Left ventricle myocardium superior (tissue), 1 donor: ENCODE results near the gene SRMS. TPM values are rescaled to one million over a fixed set of nuclear protein-coding genes. Genes with fewer than 3 reads are reported as not detected.

ENCODE experiments used
- ATAC-seq: fragments of 200-7000 bp; cut with Tn5 transposase; one replicate; pipeline ENCODE4 v1.9.1; 2020; ENCODE audit warnings: mild to moderate bottlenecking, moderate library complexity
- DNase-seq: peaks from one replicate; pipeline ENCODE4 v3.0.0-alpha.2; 2020
- intact Hi-C: fragments of 100-400 bp; cut with micrococcal nuclease; formaldehyde crosslinking; loops from one replicate; pipeline ENCODE4 v1.11.0; 2022
- total RNA-seq: library from RNA; stranded (reverse); fragmentation: NEBNext Ultra II Directional; extraction: Animal tissue kit (Norgen Biotek cat#: 25700); gene quantifications from one replicate; pipeline ENCODE4 v1.2.1, GENCODE V29; 2021
- donor health status: DM: no; HTN: yes; CAD: no; lungs with severe emphysema.

The SRMS gene
- total RNA-seq, 1 donor from 2014 or later, result not detected

DNA sequence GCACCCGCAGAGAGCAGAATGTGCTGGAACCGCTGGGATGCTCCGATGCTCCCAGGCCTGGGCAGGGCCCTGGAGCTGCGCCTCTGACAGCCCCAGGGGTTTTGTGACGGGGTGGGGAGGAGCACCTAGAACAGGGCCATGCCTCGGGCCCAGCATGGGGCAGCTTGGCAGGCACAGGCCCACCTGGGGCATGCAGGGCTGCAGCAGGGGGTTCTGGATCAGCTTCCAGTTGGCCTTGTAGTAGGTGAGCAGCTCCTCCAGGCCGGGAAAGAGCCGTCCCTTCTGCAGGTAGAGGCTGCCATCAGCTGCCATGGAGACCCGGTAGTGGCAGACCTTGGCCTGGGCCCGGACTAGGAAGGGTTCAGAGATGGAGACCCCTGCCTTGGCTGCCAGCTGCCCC lies 4.4 kb downstream of the SRMS start:
- no peak for DNase-seq
- ATAC-seq, result no peak
- intact Hi-C loops, result no loop called here

DNA sequence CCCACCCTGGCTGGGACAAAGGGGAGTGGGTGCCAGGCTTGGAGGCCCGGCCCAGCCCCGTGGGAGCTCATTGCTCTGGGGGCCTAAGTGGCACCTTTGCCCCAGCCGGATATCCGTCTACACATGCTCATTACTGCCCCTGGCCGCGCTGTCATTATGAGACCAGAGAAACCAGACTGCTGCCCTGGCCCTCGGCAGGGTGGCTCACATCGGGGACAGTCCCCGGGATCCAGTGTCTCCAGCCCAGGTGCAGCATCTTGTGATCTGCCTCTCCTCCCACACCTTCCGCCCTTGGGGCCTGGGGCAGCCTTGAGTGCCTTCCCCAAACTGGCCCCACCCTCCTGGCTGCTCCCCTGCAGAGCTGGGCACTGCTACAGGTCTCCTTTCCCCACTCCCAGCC lies 4.9 kb downstream of the SRMS start:
- intact Hi-C loops, result no loop called here
- DNase-seq (no peak), ATAC-seq (no peak)

DNA sequence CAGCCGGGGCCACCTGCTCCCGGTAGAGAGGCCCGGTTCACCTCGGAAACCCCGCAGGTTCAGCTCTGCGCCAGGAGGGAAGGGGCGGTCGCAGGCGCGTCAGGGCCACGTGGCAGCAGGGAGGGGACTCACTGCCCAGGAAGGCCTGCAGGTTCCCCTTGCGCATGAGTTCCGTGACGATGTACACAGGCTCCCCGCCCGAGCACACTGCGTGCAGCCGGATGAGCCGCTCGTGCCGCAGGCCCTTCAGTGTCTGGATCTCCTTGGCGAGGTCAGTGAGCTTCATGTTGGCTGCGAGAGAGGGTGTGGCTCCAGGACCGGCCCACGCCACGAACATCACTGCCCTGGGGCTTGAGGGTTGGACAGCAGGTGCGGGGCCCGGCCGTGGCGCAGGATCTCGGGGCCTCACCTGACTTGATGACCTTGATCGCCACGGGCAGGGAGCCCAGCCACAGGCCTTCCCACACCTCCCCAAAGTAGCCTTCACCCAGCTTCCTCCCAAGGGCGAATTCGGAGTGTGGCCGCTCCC lies 5.5 kb downstream of the SRMS start:
- intact Hi-C loops, result no loop called here
- no peak for ATAC-seq
- no peak for DNase-seq

DNA sequence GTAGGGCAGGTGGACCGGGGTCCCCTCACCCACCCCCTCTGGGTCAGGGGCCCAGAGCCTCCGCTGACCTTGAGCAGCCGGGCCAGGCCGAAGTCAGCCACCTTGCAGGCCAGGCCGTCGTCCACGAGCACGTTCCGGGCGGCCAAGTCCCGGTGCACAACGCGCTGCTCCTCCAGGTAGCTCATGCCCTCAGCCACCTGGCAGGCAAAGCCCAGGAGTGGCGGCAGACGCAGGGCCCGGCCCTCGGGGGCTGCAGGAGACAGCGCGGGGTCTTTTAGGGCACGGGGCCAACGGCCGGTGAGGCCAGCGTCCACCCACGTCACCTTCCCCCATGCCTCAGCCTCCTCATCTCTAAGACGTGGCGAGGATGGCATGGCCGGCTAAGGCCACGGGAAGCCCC lies 6.2 kb downstream of the SRMS start:
- DNase-seq, result no peak
- intact Hi-C loops, result no loop called here
- no peak for ATAC-seq

DNA sequence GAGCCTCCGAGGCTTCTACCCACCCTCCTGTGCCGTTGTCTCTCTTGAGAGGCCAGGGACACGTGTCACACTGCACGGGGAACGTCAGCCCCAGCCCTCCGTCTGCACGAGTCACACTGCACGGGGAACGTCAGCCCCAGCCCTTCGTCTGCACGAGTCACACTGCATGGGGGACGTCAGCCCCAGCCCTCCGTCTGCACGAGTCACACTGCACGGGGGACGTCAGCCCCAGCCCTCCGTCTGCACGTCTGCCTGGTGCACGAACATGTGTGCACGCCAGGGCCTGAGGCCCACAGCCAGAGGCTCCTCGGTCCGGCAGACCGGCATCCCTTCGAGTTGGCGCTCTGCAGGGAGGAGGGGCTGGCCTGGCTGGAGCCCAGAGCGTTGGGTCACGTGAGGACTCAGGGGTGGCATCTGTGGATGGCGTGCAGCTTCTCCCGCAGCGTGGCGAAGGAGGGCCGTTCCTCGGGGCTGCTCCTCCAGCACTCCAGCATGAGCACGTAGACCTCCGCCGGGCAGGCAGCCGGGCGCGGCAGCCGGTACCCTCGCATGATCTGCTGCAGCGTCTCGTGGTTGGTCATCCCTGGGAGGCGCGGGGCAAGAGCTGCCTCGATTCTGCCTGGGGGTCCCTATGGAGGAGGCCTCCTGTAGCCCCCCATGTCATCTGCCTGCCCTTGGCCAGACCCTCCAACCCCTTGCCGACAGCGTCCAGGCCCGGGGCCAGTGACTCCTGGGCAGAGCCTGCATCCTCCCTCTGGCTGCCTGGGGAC lies 6.9 kb downstream of the SRMS start:
- intact Hi-C loops, result no loop called here
- ATAC-seq (no peak), DNase-seq (peak; percentile 55)

DNA sequence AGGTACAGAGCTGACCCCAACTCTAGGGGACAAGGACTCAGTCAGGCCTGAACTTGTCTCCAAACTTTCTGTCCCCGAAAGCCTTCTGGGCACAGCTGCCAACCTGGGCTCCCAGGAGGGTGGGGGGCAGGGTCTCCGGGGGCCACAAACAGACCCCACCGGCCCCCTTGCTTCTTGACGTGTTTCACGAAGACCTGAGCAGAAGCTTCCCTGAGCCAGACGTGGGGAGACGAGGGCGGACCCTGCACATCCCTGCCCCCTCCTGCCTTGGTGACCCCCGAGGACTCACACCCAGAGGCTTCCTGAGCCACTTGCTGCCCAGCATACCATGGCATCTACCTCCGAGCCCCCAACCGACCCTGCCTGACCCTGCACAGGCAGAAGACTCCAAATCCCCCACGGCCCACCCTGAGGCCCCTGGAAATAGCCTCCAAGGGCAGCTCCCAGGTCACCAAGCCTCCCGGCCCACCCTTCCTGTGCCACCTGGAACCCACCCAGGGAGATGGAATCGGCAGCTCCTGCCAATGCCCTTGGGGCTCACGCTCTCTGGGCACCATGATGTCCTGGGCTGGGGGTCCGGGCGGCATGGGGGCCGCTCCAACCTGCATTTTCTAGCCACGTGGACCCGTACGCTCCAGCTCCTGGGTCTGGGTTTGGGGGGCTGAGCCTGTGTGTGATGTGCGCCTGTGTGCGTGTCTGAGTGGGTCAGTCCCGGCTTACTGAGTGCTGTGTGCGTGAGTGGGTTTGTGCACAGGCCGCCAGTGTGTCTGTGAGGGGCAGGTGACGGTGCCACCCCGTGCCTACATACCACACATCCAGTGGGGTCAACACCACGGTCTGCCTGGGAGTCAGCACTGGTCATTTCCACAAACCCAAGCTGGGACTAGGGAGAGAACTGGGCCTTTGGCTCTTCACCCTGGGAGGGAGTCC lies 7.8 kb downstream of the SRMS start:
- DNase-seq, result no peak
- intact Hi-C loops, result no loop called here
- no peak for ATAC-seq

DNA sequence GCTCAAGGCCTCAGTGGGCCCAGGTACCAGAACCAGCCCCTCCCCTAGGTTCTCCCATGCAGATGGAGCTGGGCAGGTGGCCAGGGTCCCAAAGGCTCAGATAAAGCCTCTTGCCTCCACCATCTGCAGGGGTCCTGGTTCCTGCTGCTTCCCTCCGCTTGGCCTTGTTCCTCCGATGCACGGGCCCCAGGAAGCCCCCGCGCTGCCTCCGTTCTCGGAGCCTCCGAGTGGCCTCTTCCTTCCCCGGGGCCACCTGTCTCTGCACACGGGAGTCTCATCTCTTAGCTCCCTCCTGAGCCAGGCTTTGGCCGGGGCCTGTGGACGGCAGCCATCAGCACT lies 8.5 kb downstream of the SRMS start:
- intact Hi-C loops, result no loop called here
- no peak for DNase-seq
- ATAC-seq, result no peak

DNA sequence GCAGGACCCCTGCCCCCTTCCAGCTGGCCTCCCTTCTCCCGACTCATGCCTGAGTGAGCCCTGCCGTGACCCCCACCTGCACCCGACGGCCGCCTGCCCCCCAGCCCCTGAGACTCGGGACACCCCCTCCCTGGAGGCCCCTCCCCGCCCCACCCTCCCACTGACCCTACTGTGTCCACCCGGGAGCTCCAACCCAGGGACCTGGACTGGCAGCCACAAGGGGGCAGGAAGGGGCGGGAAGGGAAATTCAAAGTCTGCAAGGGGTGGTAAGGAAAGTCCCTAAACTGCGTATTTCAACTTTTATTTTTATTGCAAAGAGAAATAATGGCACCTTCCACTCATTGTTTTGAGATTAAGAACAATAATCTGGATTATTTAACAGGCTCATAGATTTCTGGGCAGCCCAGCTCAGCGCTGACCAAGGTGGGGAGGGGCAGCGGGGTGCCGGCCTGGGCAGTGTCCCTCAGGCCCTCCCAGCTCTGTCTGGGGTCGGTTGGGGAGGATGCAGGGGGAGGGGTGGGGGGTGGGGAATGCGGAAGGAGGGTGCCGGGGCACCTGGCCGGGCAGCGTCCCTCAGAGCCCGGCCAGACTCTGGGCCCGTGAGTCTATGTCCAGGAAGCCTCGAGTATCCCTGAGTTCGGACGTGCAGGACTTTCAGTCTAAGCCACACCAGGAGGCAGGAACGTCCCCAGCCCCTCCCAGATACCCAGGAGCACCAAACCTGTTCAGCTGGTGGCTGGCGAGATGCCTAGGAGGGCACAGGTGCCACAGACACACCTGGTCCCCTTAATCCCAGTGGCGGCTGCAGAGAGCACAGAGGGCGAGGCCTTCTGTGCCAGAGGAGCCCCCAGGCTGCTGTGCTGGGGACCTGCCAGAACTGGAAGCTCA lies 9.1 kb downstream of the SRMS start:
- DNase-seq (no peak), ATAC-seq (peak; percentile 55)
- intact Hi-C loops, result no loop called here

DNA sequence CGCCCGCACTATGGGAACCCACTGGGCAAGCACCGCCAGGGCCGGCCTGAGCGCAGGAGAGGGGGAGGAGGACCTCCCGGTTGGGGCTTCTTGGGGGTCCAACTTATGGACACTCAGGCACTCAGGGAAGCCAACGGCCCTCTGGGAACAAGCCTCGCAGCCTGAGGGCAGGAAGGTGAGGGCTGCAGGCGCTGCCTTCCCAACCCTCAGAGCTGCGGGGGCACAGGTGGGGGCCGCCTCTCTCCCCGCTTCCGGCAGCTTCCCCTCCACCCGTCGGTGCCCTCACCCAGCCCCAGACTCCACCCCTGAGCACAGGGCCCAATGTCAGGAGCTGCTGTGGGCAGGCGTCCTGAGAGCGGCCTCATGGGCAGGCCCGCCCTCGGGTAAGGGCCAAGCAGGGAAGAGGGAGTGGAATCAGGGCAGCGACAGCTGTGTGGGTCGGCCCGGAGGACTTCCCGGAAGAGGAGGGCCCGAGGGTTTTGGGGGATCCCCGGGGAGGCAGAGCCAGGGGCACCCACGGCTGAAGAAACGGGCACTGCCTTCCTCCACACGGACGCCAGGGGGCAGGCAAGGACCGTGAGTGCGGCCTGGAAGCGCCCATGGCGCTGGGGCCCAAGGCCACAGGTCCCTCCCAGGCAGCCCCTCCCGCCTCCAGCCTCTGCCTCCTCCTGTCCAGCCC lies 9.9 kb downstream of the SRMS start:
- intact Hi-C loops, result no loop called here
- ATAC-seq (peak; percentile 90), DNase-seq (peak; percentile 91)

DNA sequence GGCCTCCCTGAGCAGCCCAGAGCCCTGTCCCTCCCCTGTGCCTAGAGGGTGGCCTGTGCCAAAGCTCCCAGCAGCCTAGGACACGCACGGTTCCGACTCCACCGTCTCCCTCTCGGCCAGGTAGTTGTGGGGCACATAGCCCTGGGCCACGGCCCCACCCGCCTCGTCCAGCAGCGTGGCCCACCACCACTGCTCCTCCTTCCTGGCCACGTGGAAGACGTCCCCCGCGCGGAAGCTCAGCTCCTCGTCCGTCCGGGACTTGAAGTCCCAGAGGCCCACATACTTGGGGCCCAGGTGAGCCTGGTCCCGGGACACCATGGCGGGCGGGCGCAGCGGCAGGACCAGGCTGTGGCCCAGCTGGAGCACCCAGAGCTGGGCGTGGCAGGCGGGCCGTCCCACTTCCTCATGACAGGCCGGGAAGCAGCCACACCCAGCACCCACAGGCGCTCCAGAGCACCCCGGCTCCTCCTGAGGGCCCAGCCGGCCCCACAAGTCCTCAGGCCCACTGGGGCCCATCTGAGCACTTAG lies 10.5 kb downstream of the SRMS start, which contains the start of gene PTK6:
TSS of gene PTK6 (minus strand) at position 380 of the 528 bp plus-strand sequence. CDS start at position 318, 62 bp downstream.
- DNase-seq, result peak; percentile 70
- intact Hi-C loops, result no loop called here
- ATAC-seq, result peak; percentile 27

DNA sequence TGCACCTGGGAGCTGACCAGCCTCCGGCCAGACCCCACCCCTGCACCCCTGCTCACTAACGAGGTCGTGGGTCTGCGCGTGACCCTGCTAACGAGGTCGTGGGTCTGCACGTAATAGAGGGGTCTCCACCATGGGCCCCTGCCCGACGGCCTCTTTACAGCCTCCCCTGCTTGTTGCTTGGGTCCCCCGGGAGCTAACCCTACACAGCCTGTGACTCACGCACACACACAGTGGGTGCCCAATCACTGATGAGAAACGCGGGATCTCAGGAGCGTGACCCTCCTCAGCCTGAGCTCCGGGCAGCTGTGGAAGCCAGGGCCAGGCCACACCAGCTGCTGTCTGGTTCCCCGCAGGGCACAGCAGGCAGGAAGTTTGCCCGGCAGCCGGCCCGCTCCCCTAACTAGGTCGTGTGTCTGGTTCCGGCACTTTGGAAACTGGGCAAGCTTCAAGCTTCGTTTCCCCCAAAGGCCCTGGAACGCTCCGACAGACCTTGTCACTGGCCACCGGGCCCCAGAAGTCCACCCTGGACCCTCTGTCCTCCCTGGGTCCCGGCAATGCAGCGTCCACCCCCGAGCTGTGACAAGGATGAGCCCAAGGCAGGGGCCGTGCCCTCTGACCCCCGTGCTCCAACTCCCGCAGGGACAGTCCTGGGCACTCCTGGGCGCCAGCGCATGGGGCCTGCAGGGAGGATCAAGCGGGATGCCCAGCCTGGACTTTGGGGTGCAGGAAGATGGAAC lies 11.1 kb downstream of the SRMS start:
- ATAC-seq, result no peak
- DNase-seq, result no peak
- intact Hi-C loops, result no loop called here

DNA sequence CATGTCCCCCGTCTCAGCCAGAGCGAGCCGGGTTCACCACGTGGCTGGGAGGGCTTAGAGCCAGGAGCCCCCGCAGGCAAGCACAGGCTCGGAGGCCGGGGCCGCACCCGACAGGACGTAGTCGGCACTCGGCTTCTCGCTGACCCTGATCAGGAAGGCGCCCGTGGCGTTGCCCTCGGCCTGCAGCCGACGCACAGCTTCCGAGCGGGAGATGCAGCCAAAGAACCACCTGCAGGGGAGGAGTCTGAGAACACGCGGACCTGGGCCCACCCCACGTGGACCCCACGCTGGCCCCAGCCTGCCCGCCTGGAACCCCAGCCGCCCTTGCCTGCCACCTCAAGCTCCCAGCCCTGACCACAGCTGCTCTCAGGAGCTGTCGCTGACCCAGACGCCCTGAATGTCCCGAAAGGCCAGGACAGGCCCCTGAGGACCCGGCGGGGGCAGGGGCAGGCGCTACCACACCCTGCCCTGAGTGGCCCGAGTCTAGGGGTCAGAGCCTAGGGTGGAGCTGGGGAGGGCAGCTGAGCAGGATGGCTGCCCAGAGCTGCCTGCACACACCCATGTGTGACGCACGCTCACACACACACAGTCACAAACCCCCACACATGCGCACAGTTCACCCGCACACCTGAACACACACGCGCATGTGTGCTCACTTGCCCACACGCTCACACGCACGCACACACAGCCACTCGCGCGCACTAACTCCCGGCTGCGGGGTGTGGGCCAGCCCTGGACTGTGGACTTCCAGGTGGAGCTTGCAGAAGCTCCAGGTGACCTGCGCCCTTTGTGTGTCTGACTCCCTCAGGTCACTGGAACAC lies 12.5 kb downstream of the SRMS start:
- ATAC-seq (no peak), DNase-seq (no peak)
- intact Hi-C loops, result no loop called here

DNA sequence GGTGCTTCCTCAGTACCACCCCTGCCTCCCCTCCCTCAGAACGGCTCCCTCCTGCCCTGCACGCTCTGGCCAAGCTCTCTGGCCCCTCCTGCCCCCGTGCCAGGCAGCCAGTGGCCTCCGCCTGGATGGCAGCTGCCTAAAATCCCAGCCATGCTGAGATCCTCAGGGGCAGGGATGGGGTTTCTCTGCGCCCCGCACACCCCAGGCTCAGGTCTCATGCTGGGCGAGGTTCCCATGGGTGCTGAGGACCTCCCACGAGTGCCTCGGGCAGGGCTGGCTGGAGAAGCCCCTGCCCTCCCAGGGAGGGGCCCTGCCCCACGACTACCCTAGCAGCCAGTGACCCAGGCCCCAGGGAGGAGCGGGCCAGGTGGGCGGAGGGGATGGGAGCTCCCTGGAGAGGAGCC lies 13.1 kb downstream of the SRMS start:
- ATAC-seq (no peak), DNase-seq (no peak)
- intact Hi-C loops, result no loop called here

DNA sequence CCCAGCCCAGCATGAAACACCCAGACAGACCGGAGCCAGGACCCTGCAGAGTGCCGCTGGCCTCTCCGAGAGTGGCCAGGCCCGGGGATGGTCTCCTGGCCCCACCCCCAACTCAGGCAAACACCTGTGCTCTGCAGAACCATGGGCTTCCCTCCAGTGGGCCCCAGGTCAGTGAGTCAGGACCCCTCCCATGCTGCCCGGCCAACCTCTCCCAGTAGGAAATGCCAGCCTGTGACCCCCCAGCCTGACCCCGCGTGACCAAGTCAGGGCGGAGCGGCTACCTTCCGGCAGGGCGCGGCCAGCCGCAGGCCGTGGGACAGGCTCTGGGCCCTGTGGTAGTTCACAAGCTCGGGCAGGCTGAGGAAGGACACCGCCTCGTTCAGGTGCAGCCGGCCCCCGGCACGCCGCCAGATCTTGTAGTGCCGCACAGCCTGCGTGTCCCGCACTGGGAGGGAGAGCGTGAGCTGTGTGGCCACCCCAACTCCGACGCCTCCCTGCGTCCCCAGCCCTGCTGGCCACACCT lies 13.6 kb downstream of the SRMS start:
- DNase-seq (no peak), ATAC-seq (no peak)
- intact Hi-C loops, result no loop called here

DNA sequence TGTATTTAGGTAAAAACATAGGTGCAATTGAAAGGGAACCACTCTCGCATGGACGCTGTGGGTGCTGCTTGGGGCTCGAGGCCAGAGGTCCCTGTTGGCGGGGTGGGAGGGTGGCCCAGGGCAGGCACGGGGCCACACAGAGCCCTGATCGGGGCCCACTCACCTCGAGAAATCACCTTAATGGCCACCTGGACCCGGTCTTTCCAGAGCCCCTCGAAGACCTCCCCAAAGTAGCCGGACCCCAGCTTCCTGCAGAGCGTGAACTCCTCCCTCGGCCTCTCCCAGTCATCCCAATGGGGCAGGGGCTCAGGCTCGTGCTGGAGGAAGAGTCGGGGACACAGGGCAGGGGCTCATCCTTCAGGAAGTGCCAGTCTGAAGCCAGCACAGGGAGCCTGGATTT lies 14.2 kb downstream of the SRMS start:
- intact Hi-C loops, result no loop called here
- DNase-seq (peak; percentile 13), ATAC-seq (no peak)

DNA sequence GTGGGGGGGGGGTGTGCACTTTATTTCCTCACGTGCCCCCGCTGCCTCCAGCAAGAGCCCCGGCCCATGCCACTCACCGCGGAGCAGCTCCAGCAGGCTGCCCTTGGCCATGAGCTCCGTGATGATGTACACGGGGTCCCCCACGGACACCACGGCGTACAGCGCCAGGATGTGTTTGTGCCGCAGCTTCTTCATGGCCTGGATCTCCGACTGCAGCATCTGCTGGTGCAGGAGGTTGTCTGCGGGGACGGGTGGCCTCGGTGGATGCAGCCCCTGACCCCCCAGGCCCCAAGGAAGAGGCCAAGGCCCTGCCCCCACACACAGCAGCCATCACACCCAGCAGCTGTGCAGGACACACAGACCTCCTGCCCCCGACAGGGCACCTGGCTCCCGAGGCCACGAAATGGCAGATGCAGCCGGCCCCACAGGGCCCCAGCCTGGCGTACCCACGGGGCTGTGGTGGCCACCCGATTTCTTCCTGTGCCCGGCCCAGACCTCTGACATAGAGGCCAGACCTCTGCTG lies 15.0 kb downstream of the SRMS start:
- peak; percentile 24 for DNase-seq
- intact Hi-C loops, result no loop called here
- no peak for ATAC-seq
